GM12878 (cell line): ENCODE data around the gene TRMU. TPM values are rescaled to one million over a fixed set of nuclear protein-coding genes. Genes with fewer than 3 reads are reported as not detected.
"Not testable (repeated sequence)": the region's sequence is repeated elsewhere in the genome, so short reads cannot be mapped to it uniquely, and the experiment has no call there.

Experiments used
- ATAC-seq: fragments of 200-7000 bp; cut with Tn5 transposase; 3 replicates; pipeline ENCODE4 v1.9.1; 2020; ENCODE audit warnings: mild to moderate bottlenecking, moderate library complexity
- BruUV-seq: library from RNA; stranded (reverse); fragments of 400-500 nt; replicated peaks from 2 replicates; lab custom pipeline; 2021; lab: Mats Ljungman, UMichigan
- CTCF ChIA-PET: fragments of 300-600 bp; sonication (Branson Sonifier 250); formaldehyde crosslinking; extraction: SDS; loops from one replicate; lab custom pipeline; 2021; ENCODE audit warnings: inconsistent platforms; lab: Yijun Ruan, JAX
- POLR2A ChIA-PET: fragments of 350-600 bp; formaldehyde crosslinking; extraction: SDS; loops from one replicate; lab custom pipeline; 2021; ENCODE audit warnings: inconsistent platforms; lab: Charles Lee
- RAD21 ChIA-PET: fragments of 300-600 bp; sonication (Branson Sonifier 250); formaldehyde crosslinking; loops from one replicate; lab custom pipeline; 2023; ENCODE audit warnings: antibody characterized with exemption; ENCODE audit not compliant: unreplicated experiment; lab: Charles Lee
- SMC1A ChIA-PET: fragments of 300-600 bp; sonication (Branson Sonifier 250); formaldehyde crosslinking; loops from one replicate; lab custom pipeline; 2023; ENCODE audit not compliant: unreplicated experiment, uncharacterized antibody; lab: Charles Lee
- DNase-seq: peaks from one replicate; pipeline ENCODE4 v3.0.0-alpha.2; 2011; ENCODE audit warnings: low read depth, low spot score
- FAIRE-seq: peaks from 3 replicates; lab custom pipeline; 2011; peaks lifted over from hg19 to GRCh38; lab: Jason Lieb, UNC
- H2AFZ ChIP-seq: 2 replicates; pipeline ENCODE4 v1.6.0; 2011; ENCODE audit warnings: low read depth, low read length, control low read depth; ENCODE audit not compliant: control insufficient read depth
- H3K27ac ChIP-seq: 2 replicates; pipeline ENCODE4 v1.5.1; 2011; ENCODE audit warnings: control low read depth; ENCODE audit not compliant: control insufficient read depth, insufficient read depth
- H3K27me3 ChIP-seq, 2 experiments: replicated peaks in 1 of 2; 2 replicates each; pipeline versions ENCODE4 v1.6.0 to v1.6.1; 2011; ENCODE audit warnings: low read length in 1 of 2; ENCODE audit not compliant: control insufficient read depth in 2 of 2, insufficient read depth in 2 of 2
- H3K36me3 ChIP-seq, 2 experiments: 2 replicates each; pipeline ENCODE4 v1.5.1; 2011; ENCODE audit warnings: low read length in 1 of 2; ENCODE audit not compliant: control insufficient read depth in 2 of 2, insufficient read depth in 2 of 2
- H3K4me1 ChIP-seq: 2 replicates; pipeline ENCODE4 v1.6.1; 2011; ENCODE audit warnings: mild to moderate bottlenecking, low read length, moderate library complexity, mixed read lengths; ENCODE audit not compliant: control insufficient read depth, insufficient read depth
- H3K4me2 ChIP-seq: 2 replicates; pipeline ENCODE4 v1.6.0; 2011; ENCODE audit warnings: control low read depth; ENCODE audit not compliant: control insufficient read depth, insufficient read depth
- H3K4me3 ChIP-seq: fragments of 200-600 bp; sonication (generic); 2 replicates; pipeline ENCODE4 v1.5.1; 2016
- H3K79me2 ChIP-seq: 2 replicates; pipeline ENCODE4 v1.6.0; 2011; ENCODE audit warnings: low read length; ENCODE audit not compliant: control insufficient read depth, insufficient read depth
- H3K9ac ChIP-seq: 2 replicates; pipeline ENCODE4 v1.8.0; 2011; ENCODE audit warnings: low read length, control low read depth, mixed read lengths; ENCODE audit not compliant: control insufficient read depth, insufficient read depth
- H3K9me3 ChIP-seq: replicated peaks from 3 replicates; pipeline ENCODE4 v1.5.1; 2011; ENCODE audit warnings: mild to moderate bottlenecking, low read length; ENCODE audit not compliant: control insufficient read depth, insufficient read depth
- H4K20me1 ChIP-seq: 2 replicates; pipeline ENCODE4 v1.6.0; 2011; ENCODE audit not compliant: control insufficient read depth, insufficient read depth
- ATF7 ChIP-seq: fragments of 450-650 bp; IDR thresholded peaks from 2 replicates; pipeline ENCODE4 v1.6.1; 2016; ENCODE audit warnings: low read depth, mild to moderate bottlenecking
- CBX5 ChIP-seq: sonication (generic); IDR thresholded peaks from 2 replicates; pipeline ENCODE4 v1.6.1; 2016; ENCODE audit warnings: low read depth, moderate library complexity, mild to moderate bottlenecking, inconsistent platforms
- EED ChIP-seq: sonication (generic); IDR thresholded peaks from 2 replicates; pipeline ENCODE4 v1.6.1; 2016; ENCODE audit warnings: antibody characterized with exemption, low read depth
- EGR1 ChIP-seq, 2 experiments: IDR thresholded peaks; 1 replicate in 1 of 2; 2 replicates in 1 of 2; pipeline ENCODE4 v1.6.1; 2011 to 2012; ENCODE audit warnings: low read depth in 2 of 2, low read length in 2 of 2, borderline replicate concordance in 1 of 2, mild to moderate bottlenecking in 1 of 2, moderate library complexity in 1 of 2
- MEF2A ChIP-seq: IDR thresholded peaks from 2 replicates; pipeline ENCODE4 v1.6.1; 2011; ENCODE audit warnings: low read depth, mild to moderate bottlenecking, low read length, moderate library complexity; ENCODE audit not compliant: insufficient read depth
- MYB ChIP-seq: fragments of 150-350 bp; IDR thresholded peaks from 2 replicates; pipeline ENCODE4 v1.6.1; 2014; ENCODE audit warnings: mild to moderate bottlenecking, low read depth, low read length, borderline replicate concordance
- NFIC ChIP-seq: IDR thresholded peaks from 2 replicates; pipeline ENCODE4 v1.6.1; 2012; ENCODE audit warnings: low read depth, mild to moderate bottlenecking, inconsistent platforms, low read length, moderate library complexity
- NFXL1 ChIP-seq: fragments of 450-650 bp; IDR thresholded peaks from 2 replicates; pipeline ENCODE4 v1.6.1; 2017; ENCODE audit warnings: antibody characterized with exemption, mild to moderate bottlenecking, borderline replicate concordance
- RBBP5 ChIP-seq: fragments of 200-600 bp; sonication (generic); conservative IDR thresholded peaks from 2 replicates; pipeline ENCODE4 v1.6.1; 2016
- ZNF622 ChIP-seq: fragments of 450-650 bp; IDR thresholded peaks from 2 replicates; pipeline ENCODE4 v1.6.1; 2017; ENCODE audit warnings: mild to moderate bottlenecking, inconsistent platforms
- ZZZ3 ChIP-seq: IDR thresholded peaks from 2 replicates; pipeline ENCODE4 v1.6.1; 2011; ENCODE audit warnings: low read depth; ENCODE audit not compliant: control insufficient read depth, insufficient read length
- WGBS: methylation state at CpG from one replicate; pipeline ENCODE4 v1.1.6; 2016; ENCODE audit warnings: low lambda C conversion rate; ENCODE audit not compliant: insufficient replicate concordance, insufficient coverage; ENCODE audit errors: missing lambda C conversion rate; 5-methylcytosine and 5-hydroxymethylcytosine counted together
- in situ Hi-C: fragments of 300-500 bp; cut with MboI; formaldehyde crosslinking; loops from 9 replicates; pipeline ENCODE4 v1.14.3; 2018; ENCODE audit warnings: mixed read lengths
- intact Hi-C: fragments of 100-400 bp; cut with micrococcal nuclease; formaldehyde crosslinking; loops from one replicate; pipeline ENCODE4 v1.14.2; 2022; ENCODE audit not compliant: unreplicated experiment
- polyA plus RNA-seq, 11 experiments: library from polyadenylated mRNA; depleted of rRNA in 4 of 11; unstranded in 6 of 11; stranded (reverse) in 5 of 11; fragments of >200 nt; fragmentation: Nextera tagmentation in 4 of 11; fragmentation: Illumina TruSeq in 1 of 11; extraction: Ambion mirVana in 4 of 11; extraction: Trizol in 1 of 11; gene quantifications; 1 replicate in 1 of 11; 2 replicates in 10 of 11; pipeline versions ENCODE4 v1.2.1 to v1.2.3, GENCODE V29; 2011 to 2016; ENCODE audit warnings: inconsistent platforms in 2 of 11, missing spikeins in 2 of 11, low read depth in 1 of 11
- total RNA-seq, 4 experiments: library from RNA; depleted of rRNA in 3 of 4; stranded (reverse); fragments of >200 nt in 3 of 4; fragmentation: Illumina TruSeq in 1 of 4; extraction: Trizol in 1 of 4; gene quantifications; 2 replicates each; pipeline versions ENCODE4 v1.2.1 to v1.2.3, GENCODE V29; 2013 to 2021
- TF ChIP-seq, protein P1 (sequence below): fragments of 450-650 bp; IDR thresholded peaks from 2 replicates; pipeline ENCODE4 v1.6.1; 2018; ENCODE audit warnings: borderline replicate concordance, mild to moderate bottlenecking; ENCODE audit not compliant: partially characterized antibody

The TRMU gene
- total and polyA plus RNA-seq, 10 of the 15 experiments (the other 5 are each of a cell fraction or from before 2014, with no cell fraction given) = 3.5 to 57.0 (median 44.0) TPM

DNA sequence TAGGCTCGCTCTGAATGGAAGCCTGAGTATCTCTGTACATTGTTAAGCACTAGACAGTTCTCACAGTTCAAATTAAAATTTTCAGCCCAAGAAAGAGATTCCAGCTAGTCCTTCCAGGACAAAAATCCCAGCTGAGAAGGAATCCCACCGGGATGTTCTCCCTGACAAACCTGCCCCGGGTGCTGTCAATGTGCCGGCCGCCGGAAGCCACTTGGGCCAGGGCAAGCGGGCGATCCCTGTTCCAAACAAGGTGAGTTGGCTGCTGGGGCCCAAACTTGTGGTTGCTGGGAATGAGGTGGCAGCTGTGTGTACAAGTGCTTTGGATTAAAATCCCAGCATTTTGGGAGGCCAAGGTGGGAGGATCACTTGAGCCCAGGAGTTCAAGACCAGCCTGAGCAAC is 23.5 kb upstream of the TRMU start (continued):
- no peak for TF ChIP-seq CBX5
- no peak for TF ChIP-seq NFIC
- TF ChIP-seq ATF7 = no peak
- no peak for TF ChIP-seq MYB
- TF ChIP-seq, all 136 proteins: peak for 0

DNA sequence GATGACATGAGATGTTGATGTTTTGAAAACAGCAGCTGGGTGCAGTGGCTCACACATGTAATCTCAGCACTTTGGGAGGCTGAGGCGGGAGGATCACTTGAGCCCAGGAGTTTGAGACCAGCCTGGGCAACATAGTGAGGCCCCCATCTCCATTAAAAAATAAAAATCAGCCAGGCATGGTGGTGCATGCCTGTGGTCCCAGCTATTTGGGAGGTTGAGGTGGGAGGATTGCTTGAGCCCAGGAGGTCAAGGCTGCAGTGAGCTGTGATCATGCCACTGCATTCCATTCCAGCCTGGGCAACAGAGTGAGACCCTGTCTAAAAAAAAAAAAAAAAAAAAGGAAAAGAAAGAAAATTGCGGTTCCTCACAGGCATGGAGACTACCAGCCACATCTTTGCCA is 22.7 kb upstream of the TRMU start:
- in situ Hi-C loops = loop anchor here (5.0 kb wide), 2 partner anchors 191 to 301 kb away; no protein-coding TSS in a partner anchor
- SMC1A ChIA-PET = interaction anchor here (0.6 to 1.5 kb wide), 2 partner anchors 16 to 191 kb away, joined by 3 to 4 read pairs; partner anchors contain the start of gene GTSE1
- POLR2A ChIA-PET = interaction anchor here (0.7 kb wide), 1 partner anchor 14 kb away, joined by 5 read pairs; no protein-coding TSS in a partner anchor
- not testable (repeated sequence) for H3K79me2 ChIP-seq, FAIRE-seq, DNase-seq, H3K9me3 ChIP-seq, H3K4me1 ChIP-seq, ATAC-seq, H3K4me3 ChIP-seq, H3K9ac ChIP-seq, H4K20me1 ChIP-seq, BruUV-seq, H3K27ac ChIP-seq, H2AFZ ChIP-seq, H3K4me2 ChIP-seq, H3K27me3 ChIP-seq
- CTCF ChIA-PET = interaction anchor here (1.2 to 1.8 kb wide), 3 partner anchors 8 to 192 kb away, joined by 4 to 8 read pairs (median 5); no protein-coding TSS in a partner anchor
- RAD21 ChIA-PET = interaction anchor here (1.9 kb wide), 1 partner anchor 191 kb away, joined by 5 read pairs; no protein-coding TSS in a partner anchor
- peaks cover 27% of the 10 kb centered on the region in 2 experiments for H3K36me3 ChIP-seq
- intact Hi-C loops = loop anchor here (10.0 kb wide), 1 partner anchor 318 kb away; no protein-coding TSS in a partner anchor
- WGBS = 100% methylated on average over 2 of the region's 2 CpGs

DNA sequence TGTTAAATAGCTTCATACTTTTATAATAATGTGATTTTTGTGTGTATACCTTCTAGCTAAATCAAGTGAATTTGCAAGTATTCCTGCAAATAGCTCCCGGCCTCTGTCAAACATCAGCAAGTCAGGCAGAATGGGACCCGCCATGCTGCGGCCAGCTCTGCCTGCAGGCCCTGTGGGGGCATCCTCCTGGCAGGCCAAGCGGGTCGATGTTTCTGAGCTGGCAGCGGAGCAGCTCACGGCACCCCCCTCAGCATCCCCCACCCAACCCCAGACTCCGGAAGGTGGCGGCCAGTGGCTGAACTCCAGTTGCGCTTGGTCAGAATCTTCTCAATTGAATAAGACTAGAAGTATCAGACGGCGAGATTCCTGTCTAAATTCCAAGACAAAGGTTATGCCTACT is 19.5 kb upstream of the TRMU start:
- FAIRE-seq (no peak), DNase-seq (no peak), ATAC-seq (no peak)
- in situ Hi-C loops (no loop called here), intact Hi-C loops (loop anchor here (10.0 kb wide), 1 partner anchor 321 kb away; no protein-coding TSS in a partner anchor)
- Histone ChIP-seq H3K4me2 (no peak overlapping the region), H3K79me2 (no peaks in the 10 kb centered on the region), H2AFZ (no peak overlapping the region), H3K4me1 (no peaks in the 10 kb centered on the region), H3K27ac (no peak overlapping the region), H3K36me3 (peaks cover 21 to 34% of the 10 kb centered on the region in 2 experiments; a peak in 3 of 4 replicates), H4K20me1 (no peaks in the 10 kb centered on the region; the same call in 1 of the 2 replicates), H3K9me3 (no peaks in the 10 kb centered on the region), H3K4me3 (no peak overlapping the region), H3K9ac (no peak overlapping the region), H3K27me3 (no peaks in the 10 kb centered on the region)
- RAD21 ChIA-PET = interaction anchor here (1.6 to 2.5 kb wide), 2 partner anchors 192 to 194 kb away, joined by 3 to 15 read pairs; no protein-coding TSS in a partner anchor
- SMC1A ChIA-PET = interaction anchor here (0.9 to 2.6 kb wide), 2 partner anchors 152 to 194 kb away, joined by 3 to 11 read pairs; no protein-coding TSS in a partner anchor
- no TSS peak for BruUV-seq
- WGBS = 98% methylated on average over 11 of the region's 12 CpGs
- CTCF ChIA-PET = interaction anchor here (0.7 to 3.8 kb wide), 10 partner anchors 11 to 310 kb away, joined by 3 to 32 read pairs (median 3); no protein-coding TSS in a partner anchor
- POLR2A ChIA-PET = no interaction called here
- TF ChIP-seq MEF2A (no peak), EGR1 (IDR thresholded peaks at IDR 0.05; ENCODE audit: borderline replicate concordance in 1 of 2, low read depth in 2 of 2, low read length in 2 of 2) (no peak), EED (no peak), ZZZ3 (no peak), ZNF622 (no peak), NFXL1 (no peak), RBBP5 (no peak)
- TF ChIP-seq, protein P1, sequence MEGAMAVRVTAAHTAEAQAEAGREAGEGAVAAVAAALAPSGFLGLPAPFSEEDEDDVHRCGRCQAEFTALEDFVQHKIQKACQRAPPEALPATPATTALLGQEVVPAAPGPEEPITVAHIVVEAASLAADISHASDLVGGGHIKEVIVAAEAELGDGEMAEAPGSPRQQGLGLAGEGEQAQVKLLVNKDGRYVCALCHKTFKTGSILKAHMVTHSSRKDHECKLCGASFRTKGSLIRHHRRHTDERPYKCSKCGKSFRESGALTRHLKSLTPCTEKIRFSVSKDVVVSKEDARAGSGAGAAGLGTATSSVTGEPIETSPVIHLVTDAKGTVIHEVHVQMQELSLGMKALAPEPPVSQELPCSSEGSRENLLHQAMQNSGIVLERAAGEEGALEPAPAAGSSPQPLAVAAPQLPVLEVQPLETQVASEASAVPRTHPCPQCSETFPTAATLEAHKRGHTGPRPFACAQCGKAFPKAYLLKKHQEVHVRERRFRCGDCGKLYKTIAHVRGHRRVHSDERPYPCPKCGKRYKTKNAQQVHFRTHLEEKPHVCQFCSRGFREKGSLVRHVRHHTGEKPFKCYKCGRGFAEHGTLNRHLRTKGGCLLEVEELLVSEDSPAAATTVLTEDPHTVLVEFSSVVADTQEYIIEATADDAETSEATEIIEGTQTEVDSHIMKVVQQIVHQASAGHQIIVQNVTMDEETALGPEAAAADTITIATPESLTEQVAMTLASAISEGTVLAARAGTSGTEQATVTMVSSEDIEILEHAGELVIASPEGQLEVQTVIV = no peak
